ENCODE measurements around the gene MDFIC. TPM values are rescaled to one million over a fixed set of nuclear protein-coding genes. Genes with fewer than 3 reads are reported as not detected.

Gene MDFIC
- polyA plus RNA-seq, 1 donor (not counting 4 experiments of a cell fraction or from before 2014, with no cell fraction given), result 8.5 TPM

- no peaks in the 10 kb centered on the region for H3K4me1 ChIP-seq (ENCODE audit: control insufficient read depth, extremely low read depth, insufficient read depth, low read length)
- TF ChIP-seq EZH2 (IDR thresholded peaks at IDR 0.05; ENCODE audit: low read length) (no peak), CTCF (optimal IDR thresholded peaks at IDR 0.05 in 1 of 3, IDR thresholded peaks at IDR 0.05 in 1 of 3, conservative IDR thresholded peaks at IDR 0.05 in 1 of 3; ENCODE audit: extremely low read depth in 1 of 3, insufficient read depth in 2 of 3, low read length in 3 of 3) (no peak)
- no peaks in the 10 kb centered on the region for H3K36me3 ChIP-seq (ENCODE audit: control insufficient read depth in 2 of 2, extremely low read depth in 1 of 2, insufficient read depth in 2 of 2, low read length in 2 of 2)
- no peaks in the 10 kb centered on the region for H4K20me1 ChIP-seq (ENCODE audit: control insufficient read depth, extremely low read depth, insufficient read depth, low read length)
- no peak for DNase-seq (ENCODE audit: low read depth, low spot score)
- no peaks in the 10 kb centered on the region for H3K9me1 ChIP-seq (ENCODE audit: control insufficient read depth, extremely low read depth, insufficient read depth, low read length)
- H2AFZ ChIP-seq (ENCODE audit: control insufficient read depth, low read length), result no peak overlapping the region
- dilution Hi-C loops (cut with MboI; ENCODE audit: extremely low pct_ligation_motif_present, low sequenced_read_pairs), result no loop called here
- peak; percentile 29 for FAIRE-seq
- no peaks in the 10 kb centered on the region for H3K79me2 ChIP-seq (ENCODE audit: control insufficient read depth, insufficient read depth, low read length)
- no peak overlapping the region for H3K4me3 ChIP-seq (ENCODE audit: control insufficient read depth in 2 of 3, extremely low read depth in 1 of 3, insufficient read depth in 2 of 3, low read depth in 1 of 3, low read length in 3 of 3)
- H3K9ac ChIP-seq (ENCODE audit: control insufficient read depth, extremely low read depth, insufficient read depth, low read length), result no peak overlapping the region
- H3K4me2 ChIP-seq (ENCODE audit: control insufficient read depth, extremely low read depth, insufficient read depth, low read depth, low read length), result no peak overlapping the region
- H3K27me3 ChIP-seq (ENCODE audit: control insufficient read depth, extremely low read depth, insufficient read depth, low read length), result no peaks in the 10 kb centered on the region
- no peaks in the 10 kb centered on the region for H3K9me3 ChIP-seq (ENCODE audit: control insufficient read depth, low read depth, low read length)
- no peak overlapping the region for H3K27ac ChIP-seq (ENCODE audit: control insufficient read depth, insufficient read depth, low read length)
Measured at GRCh38 chr7:114934086-114934485, 12.2 kb downstream of the MDFIC start.

GRCh38 chr7:114934713-114935112 is 12.8 kb downstream of the MDFIC start:
- dilution Hi-C loops (cut with MboI; ENCODE audit: extremely low pct_ligation_motif_present, low sequenced_read_pairs), result no loop called here
- Histone ChIP-seq H3K27ac (ENCODE audit: control insufficient read depth, insufficient read depth, low read length) (no peak overlapping the region), H3K9me1 (ENCODE audit: control insufficient read depth, extremely low read depth, insufficient read depth, low read length) (no peaks in the 10 kb centered on the region), H3K27me3 (ENCODE audit: control insufficient read depth, extremely low read depth, insufficient read depth, low read length) (no peaks in the 10 kb centered on the region), H3K9ac (ENCODE audit: control insufficient read depth, extremely low read depth, insufficient read depth, low read length) (no peak overlapping the region), H3K4me3 (ENCODE audit: control insufficient read depth in 2 of 3, extremely low read depth in 1 of 3, insufficient read depth in 2 of 3, low read depth in 1 of 3, low read length in 3 of 3) (no peak overlapping the region), H3K9me3 (ENCODE audit: control insufficient read depth, low read depth, low read length) (no peaks in the 10 kb centered on the region), H3K4me1 (ENCODE audit: control insufficient read depth, extremely low read depth, insufficient read depth, low read length) (no peaks in the 10 kb centered on the region), H3K36me3 (ENCODE audit: control insufficient read depth in 2 of 2, extremely low read depth in 1 of 2, insufficient read depth in 2 of 2, low read length in 2 of 2) (no peaks in the 10 kb centered on the region), H2AFZ (ENCODE audit: control insufficient read depth, low read length) (no peak overlapping the region), H4K20me1 (ENCODE audit: control insufficient read depth, extremely low read depth, insufficient read depth, low read length) (no peaks in the 10 kb centered on the region), H3K79me2 (ENCODE audit: control insufficient read depth, insufficient read depth, low read length) (no peaks in the 10 kb centered on the region), H3K4me2 (ENCODE audit: control insufficient read depth, extremely low read depth, insufficient read depth, low read depth, low read length) (no peak overlapping the region)
- no peak for FAIRE-seq
- TF ChIP-seq EZH2 (IDR thresholded peaks at IDR 0.05; ENCODE audit: low read length) (no peak), CTCF (optimal IDR thresholded peaks at IDR 0.05 in 1 of 3, IDR thresholded peaks at IDR 0.05 in 1 of 3, conservative IDR thresholded peaks at IDR 0.05 in 1 of 3; ENCODE audit: extremely low read depth in 1 of 3, insufficient read depth in 2 of 3, low read length in 3 of 3) (no peak)
- no peak for DNase-seq (ENCODE audit: low read depth, low spot score)

Measured in keratinocyte (primary cell).